Naive B cell (primary cell): ENCODE data around the gene MYO1D. TPM values are rescaled to one million over a fixed set of nuclear protein-coding genes. Genes with fewer than 3 reads are reported as not detected.

ENCODE experiments used
- ATAC-seq, 2 donors: fragments of 150-1000 bp; cut with Tn5 transposase; 2 replicates each; pipeline ENCODE4 v1.10.0; 2021; ENCODE audit warnings: low read depth in 2 of 2, mild to moderate bottlenecking in 2 of 2, moderate library complexity in 2 of 2
- DNase-seq: peaks from one replicate; pipeline ENCODE4 v3.0.0; 2022
- H3K27ac Mint-ChIP-seq, 6 donors: one replicate each; pipeline ENCODE4 v1.8.0; 2020 to 2022; ENCODE audit warnings: mild to moderate bottlenecking in 6 of 6, mixed read lengths in 6 of 6, moderate library complexity in 5 of 6, inconsistent platforms in 2 of 6
- H3K27me3 Mint-ChIP-seq, 3 donors: one replicate each; pipeline ENCODE4 v1.8.0; 2021 to 2022; ENCODE audit warnings: mixed read lengths in 3 of 3, mild to moderate bottlenecking in 1 of 3
- H3K36me3 Mint-ChIP-seq, 2 donors: one replicate each; pipeline ENCODE4 v1.8.0; 2020 to 2022; ENCODE audit warnings: mixed read lengths in 2 of 2, inconsistent platforms in 1 of 2, mild to moderate bottlenecking in 1 of 2
- H3K4me1 Mint-ChIP-seq, 3 donors: one replicate each; pipeline ENCODE4 v1.8.0; 2020 to 2022; ENCODE audit warnings: mixed read lengths in 3 of 3, inconsistent platforms in 1 of 3, mild to moderate bottlenecking in 1 of 3, moderate library complexity in 1 of 3
- H3K4me3 Mint-ChIP-seq, 8 donors: one replicate each; pipeline ENCODE4 v1.8.0; 2020 to 2022; ENCODE audit warnings: mild to moderate bottlenecking in 8 of 8, mixed read lengths in 8 of 8, moderate library complexity in 8 of 8, inconsistent platforms in 2 of 8
- H3K9me3 Mint-ChIP-seq, 7 donors: one replicate each; pipeline ENCODE4 v1.8.0; 2020 to 2022; ENCODE audit warnings: mixed read lengths in 7 of 7, mild to moderate bottlenecking in 5 of 7, inconsistent platforms in 2 of 7, moderate library complexity in 1 of 7
- polyA plus RNA-seq, 6 donors: library from polyadenylated mRNA; unstranded; fragments of 300-500 nt; fragmentation: Illumina TruSeq; gene quantifications; one replicate each; pipeline ENCODE4 v1.2.3, GENCODE V29; 2021; ENCODE audit warnings: low read depth in 6 of 6

The MYO1D gene
- polyA plus RNA-seq, 6 donors from 2014 or later = 1.9 to 3.7 (median 2.6) TPM

GRCh38 chr17:32863559-32863958 lies 13.4 kb downstream of the MYO1D start:
- H3K27me3 Mint-ChIP-seq = peaks cover 19 to 37% (median 22%) of the 10 kb centered on the region in 3 donors
- ATAC-seq (no peak), DNase-seq (no peak)
- H3K9me3 Mint-ChIP-seq = no peaks in the 10 kb centered on the region
- H3K27ac Mint-ChIP-seq = no peak overlapping the region
- no peaks in the 10 kb centered on the region for H3K36me3 Mint-ChIP-seq
- no peak overlapping the region for H3K4me3 Mint-ChIP-seq
- H3K4me1 Mint-ChIP-seq = no peaks in the 10 kb centered on the region

- H3K36me3 Mint-ChIP-seq = no peaks in the 10 kb centered on the region
- ATAC-seq (no peak), DNase-seq (no peak)
- H3K27ac Mint-ChIP-seq = no peak overlapping the region
- no peaks in the 10 kb centered on the region for H3K9me3 Mint-ChIP-seq
- no peak overlapping the region for H3K4me3 Mint-ChIP-seq
- peaks cover 19 to 37% (median 22%) of the 10 kb centered on the region in 3 donors for H3K27me3 Mint-ChIP-seq
- no peaks in the 10 kb centered on the region for H3K4me1 Mint-ChIP-seq
Observed at GRCh38 chr17:32862940-32863339, 14.0 kb downstream of the MYO1D start.

GRCh38 chr17:32861981-32862380 lies 14.9 kb downstream of the MYO1D start:
- Mint-ChIP-seq H3K27me3 (peaks cover 19 to 37% (median 28%) of the 10 kb centered on the region in 3 donors), H3K4me3 (no peak overlapping the region), H3K4me1 (no peaks in the 10 kb centered on the region), H3K27ac (peak overlapping the region in 1 of 6 donors; percentile 86), H3K9me3 (peaks cover 0 to 2% (median 0%) of the 10 kb centered on the region in 7 donors), H3K36me3 (no peaks in the 10 kb centered on the region)
- DNase-seq = no peak
- no peak for ATAC-seq

DNA sequence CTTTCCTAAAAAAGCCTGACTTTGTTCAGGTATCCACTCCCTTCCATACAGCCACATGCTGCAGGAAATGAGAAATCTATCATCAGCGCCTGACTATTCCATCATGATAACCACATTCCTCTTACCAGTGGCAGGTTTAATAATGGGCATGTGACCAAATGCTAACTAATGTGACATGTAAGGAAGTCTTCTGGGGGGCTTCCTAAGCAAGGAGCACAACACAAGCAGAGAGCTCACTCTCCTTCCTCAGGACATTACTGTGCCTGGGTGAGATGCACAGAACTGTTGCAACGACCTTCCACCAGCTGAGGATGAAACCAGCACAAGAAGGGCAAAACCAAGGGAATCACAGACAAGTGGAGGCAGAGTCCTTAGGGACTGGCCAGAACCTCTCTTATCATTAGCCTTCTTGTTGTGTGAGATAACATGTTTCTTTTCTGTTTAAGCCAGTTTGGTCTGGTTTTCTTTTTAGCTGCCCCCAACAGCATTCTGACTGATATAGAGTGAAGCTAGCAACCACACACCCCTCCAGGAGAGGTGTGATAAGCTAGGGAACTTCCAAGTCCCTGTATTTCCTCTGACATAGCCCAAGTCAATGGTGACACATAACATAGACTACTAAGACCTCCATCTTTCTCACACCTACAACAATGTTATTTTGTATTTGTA lies 16.9 kb downstream of the MYO1D start:
- Mint-ChIP-seq H3K27ac (no peak overlapping the region), H3K9me3 (peaks cover 0 to 2% (median 0%) of the 10 kb centered on the region in 7 donors)
- ATAC-seq = no peak

DNA sequence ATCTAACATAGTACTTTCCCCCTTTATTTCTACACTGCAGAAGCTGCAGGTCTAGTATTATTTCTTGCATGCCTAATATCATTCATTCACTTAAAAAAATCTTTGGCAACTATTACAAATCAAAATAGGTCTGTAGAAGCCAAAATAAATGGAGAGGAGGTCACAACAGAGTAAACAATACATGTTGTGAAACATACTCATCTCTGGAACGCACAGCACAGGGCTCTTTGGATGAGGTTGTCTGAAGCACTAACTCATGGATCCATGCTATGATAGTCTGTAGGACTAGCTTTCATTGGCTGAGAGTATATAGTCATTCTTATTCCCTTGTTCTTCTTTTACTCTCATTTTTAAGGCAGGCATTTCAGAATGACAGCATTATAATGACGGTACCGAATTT lies 21.3 kb downstream of the MYO1D start:
- Mint-ChIP-seq H3K9me3 (peaks cover 0 to 2% (median 0%) of the 10 kb centered on the region in 7 donors), H3K27me3 (peaks cover 14 to 20% (median 14%) of the 10 kb centered on the region in 3 donors), H3K36me3 (no peaks in the 10 kb centered on the region), H3K4me1 (no peaks in the 10 kb centered on the region), H3K27ac (no peak overlapping the region), H3K4me3 (no peak overlapping the region)
- DNase-seq (no peak), ATAC-seq (no peak)

More for the DNA sequence above, 16.9 kb downstream of the MYO1D start:
- Mint-ChIP-seq H3K27me3 (peaks cover 5 to 26% (median 14%) of the 10 kb centered on the region in 3 donors), H3K4me1 (no peaks in the 10 kb centered on the region), H3K4me3 (no peak overlapping the region), H3K36me3 (no peaks in the 10 kb centered on the region)
- DNase-seq = no peak

DNA sequence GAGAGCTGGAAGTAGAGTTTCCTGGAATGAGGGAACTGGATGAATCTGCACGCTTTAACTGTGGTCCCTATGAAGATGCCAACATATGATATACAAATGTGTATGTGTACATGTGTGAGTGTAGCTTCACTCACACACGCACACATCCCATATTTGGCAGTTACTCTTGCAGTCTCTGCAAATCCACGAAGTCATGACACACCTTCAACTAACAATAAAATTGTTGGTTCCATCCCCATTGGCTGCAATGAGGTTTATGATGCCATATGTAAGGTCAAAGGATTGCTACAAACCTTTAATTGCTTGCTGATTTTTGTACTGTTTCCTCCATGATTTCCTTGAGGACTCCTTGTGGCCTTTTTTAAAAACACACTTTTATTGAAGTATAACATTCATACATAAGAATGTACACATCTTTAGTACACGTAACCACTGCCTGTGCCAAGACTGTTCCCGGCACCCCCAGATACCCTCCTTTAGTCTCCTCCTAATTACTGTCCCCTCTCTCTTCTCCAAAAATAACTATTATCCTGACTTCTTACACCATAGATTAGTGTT lies 22.0 kb downstream of the MYO1D start:
- Mint-ChIP-seq H3K4me3 (no peak overlapping the region), H3K9me3 (peaks cover 0 to 2% (median 0%) of the 10 kb centered on the region in 7 donors), H3K36me3 (no peaks in the 10 kb centered on the region), H3K27ac (no peak overlapping the region), H3K27me3 (peaks cover 14 to 20% (median 14%) of the 10 kb centered on the region in 3 donors), H3K4me1 (no peaks in the 10 kb centered on the region)
- DNase-seq = no peak
- ATAC-seq = no peak

DNA sequence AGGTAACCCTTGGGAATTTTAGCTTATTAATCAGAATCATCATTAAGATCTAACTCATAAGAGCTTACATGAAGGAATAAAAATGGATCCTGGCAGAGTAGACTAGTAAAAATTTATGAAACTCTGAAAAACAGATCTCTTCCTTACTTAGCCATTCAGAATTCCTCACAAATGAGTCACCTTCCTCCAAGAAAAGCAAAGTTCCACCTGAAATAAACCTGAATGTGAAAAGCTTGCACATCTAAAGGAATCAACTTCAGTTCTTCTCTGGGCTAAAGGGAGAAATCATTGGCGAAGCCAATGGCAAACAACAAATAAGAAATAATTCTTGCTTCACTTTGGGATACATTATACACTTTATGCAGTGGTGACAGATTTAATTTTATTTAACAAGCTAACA lies 22.7 kb downstream of the MYO1D start:
- Mint-ChIP-seq H3K27me3 (peaks cover 9 to 14% (median 14%) of the 10 kb centered on the region in 3 donors), H3K4me1 (no peaks in the 10 kb centered on the region), H3K36me3 (no peaks in the 10 kb centered on the region), H3K9me3 (peaks cover 0 to 2% (median 0%) of the 10 kb centered on the region in 7 donors), H3K27ac (no peak overlapping the region), H3K4me3 (no peak overlapping the region)
- DNase-seq = no peak
- no peak for ATAC-seq

- Mint-ChIP-seq H3K36me3 (no peaks in the 10 kb centered on the region), H3K9me3 (peaks cover 0 to 2% (median 0%) of the 10 kb centered on the region in 7 donors), H3K4me1 (no peaks in the 10 kb centered on the region), H3K4me3 (no peak overlapping the region), H3K27ac (no peak overlapping the region), H3K27me3 (peaks cover 5 to 18% (median 11%) of the 10 kb centered on the region in 3 donors)
- ATAC-seq (no peak), DNase-seq (no peak)
Observed at GRCh38 chr17:32852811-32853210, 24.1 kb downstream of the MYO1D start.

- Mint-ChIP-seq H3K36me3 (no peaks in the 10 kb centered on the region), H3K27me3 (peaks cover 0 to 17% (median 11%) of the 10 kb centered on the region in 3 donors), H3K4me3 (no peak overlapping the region), H3K4me1 (no peaks in the 10 kb centered on the region), H3K9me3 (no peaks in the 10 kb centered on the region), H3K27ac (no peak overlapping the region)
- DNase-seq (no peak), ATAC-seq (no peak)
Observed at GRCh38 chr17:32849879-32850278, 27.0 kb downstream of the MYO1D start.

DNA sequence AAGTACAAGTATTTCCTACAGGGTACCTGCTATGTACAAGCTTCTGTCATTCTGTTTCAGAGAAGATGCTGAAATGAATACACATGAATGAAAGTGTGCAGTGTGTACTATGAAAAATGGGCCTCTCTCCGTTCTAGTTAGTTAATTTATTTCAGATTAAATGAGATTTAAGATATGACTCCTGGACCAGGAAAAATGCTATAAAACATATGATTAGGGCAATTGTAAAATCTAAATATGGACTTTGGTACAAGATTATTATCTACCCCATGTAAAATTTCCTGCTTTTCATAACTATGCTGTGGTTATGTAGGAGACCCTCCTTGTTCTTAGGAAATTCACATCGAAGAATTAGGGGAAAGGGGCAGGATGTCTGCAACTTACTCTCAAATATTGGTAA lies 28.9 kb downstream of the MYO1D start:
- H3K9me3 Mint-ChIP-seq = no peaks in the 10 kb centered on the region
- ATAC-seq (no peak), DNase-seq (no peak)
- H3K27ac Mint-ChIP-seq = no peak overlapping the region
- no peaks in the 10 kb centered on the region for H3K36me3 Mint-ChIP-seq
- H3K27me3 Mint-ChIP-seq = peaks cover 5 to 11% (median 10%) of the 10 kb centered on the region in 3 donors
- H3K4me1 Mint-ChIP-seq = no peaks in the 10 kb centered on the region
- H3K4me3 Mint-ChIP-seq = no peak overlapping the region

- H3K27ac Mint-ChIP-seq = no peak overlapping the region
- H3K4me3 Mint-ChIP-seq = no peak overlapping the region
- peaks cover 7 to 16% (median 12%) of the 10 kb centered on the region in 3 donors for H3K27me3 Mint-ChIP-seq
- ATAC-seq = no peak
- no peaks in the 10 kb centered on the region for H3K9me3 Mint-ChIP-seq
- H3K4me1 Mint-ChIP-seq = no peaks in the 10 kb centered on the region
- no peak for DNase-seq
- no peaks in the 10 kb centered on the region for H3K36me3 Mint-ChIP-seq
Observed at GRCh38 chr17:32846143-32846542, 30.8 kb downstream of the MYO1D start.

DNA sequence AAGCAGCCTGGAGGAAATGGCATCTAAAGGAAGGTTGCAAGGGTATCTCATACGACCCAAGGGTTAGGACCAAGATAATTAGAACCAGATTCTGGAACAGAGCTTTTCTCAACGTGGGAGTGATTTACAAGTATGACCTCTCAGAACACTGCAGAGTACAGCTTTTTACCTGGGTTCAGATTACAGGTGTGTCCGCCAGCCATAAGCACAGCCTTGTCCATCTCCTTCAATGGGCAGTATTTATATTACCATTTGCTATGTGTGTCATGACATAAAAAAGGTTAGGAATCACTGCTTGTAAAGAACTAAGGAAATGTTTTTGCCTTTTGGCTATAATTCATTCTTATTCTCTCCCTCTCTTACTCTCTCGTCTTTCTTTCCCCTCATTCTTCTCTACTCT lies 36.7 kb downstream of the MYO1D start:
- Mint-ChIP-seq H3K36me3 (no peaks in the 10 kb centered on the region), H3K4me1 (peaks cover 0 to under 1% (median 0%) of the 10 kb centered on the region in 3 donors), H3K9me3 (peaks cover 0 to 1% (median 0%) of the 10 kb centered on the region in 7 donors), H3K4me3 (no peak overlapping the region), H3K27me3 (peaks cover 8 to 22% (median 19%) of the 10 kb centered on the region in 3 donors), H3K27ac (peak overlapping the region in 1 of 6 donors; percentile 24)
- DNase-seq (no peak), ATAC-seq (no peak)

GRCh38 chr17:32836527-32836926 lies 40.4 kb downstream of the MYO1D start:
- ATAC-seq (no peak), DNase-seq (no peak)
- H3K27me3 Mint-ChIP-seq = peaks cover 8 to 35% (median 16%) of the 10 kb centered on the region in 3 donors
- H3K27ac Mint-ChIP-seq = no peak overlapping the region
- H3K9me3 Mint-ChIP-seq = peaks cover 0 to 8% (median 0%) of the 10 kb centered on the region in 7 donors
- H3K36me3 Mint-ChIP-seq = no peaks in the 10 kb centered on the region
- peaks cover 0 to 4% (median 0%) of the 10 kb centered on the region in 3 donors for H3K4me1 Mint-ChIP-seq
- no peak overlapping the region for H3K4me3 Mint-ChIP-seq

GRCh38 chr17:32835291-32835761 lies 41.6 kb downstream of the MYO1D start:
- H3K4me3 Mint-ChIP-seq = peak overlapping the region in 1 of 8 donors; percentile 29
- H3K27ac Mint-ChIP-seq = peak overlapping the region in 1 of 6 donors; percentile 45
- DNase-seq (no peak), ATAC-seq (no peak)
- H3K4me1 Mint-ChIP-seq = peaks cover 0 to 4% (median 0%) of the 10 kb centered on the region in 3 donors
- H3K27me3 Mint-ChIP-seq = peaks cover 2 to 32% (median 16%) of the 10 kb centered on the region in 3 donors
- peaks cover 0 to 8% (median 0%) of the 10 kb centered on the region in 7 donors for H3K9me3 Mint-ChIP-seq
- no peaks in the 10 kb centered on the region for H3K36me3 Mint-ChIP-seq
